ENCODE measurements around the gene UBE2I.

The UBE2I gene

DNA sequence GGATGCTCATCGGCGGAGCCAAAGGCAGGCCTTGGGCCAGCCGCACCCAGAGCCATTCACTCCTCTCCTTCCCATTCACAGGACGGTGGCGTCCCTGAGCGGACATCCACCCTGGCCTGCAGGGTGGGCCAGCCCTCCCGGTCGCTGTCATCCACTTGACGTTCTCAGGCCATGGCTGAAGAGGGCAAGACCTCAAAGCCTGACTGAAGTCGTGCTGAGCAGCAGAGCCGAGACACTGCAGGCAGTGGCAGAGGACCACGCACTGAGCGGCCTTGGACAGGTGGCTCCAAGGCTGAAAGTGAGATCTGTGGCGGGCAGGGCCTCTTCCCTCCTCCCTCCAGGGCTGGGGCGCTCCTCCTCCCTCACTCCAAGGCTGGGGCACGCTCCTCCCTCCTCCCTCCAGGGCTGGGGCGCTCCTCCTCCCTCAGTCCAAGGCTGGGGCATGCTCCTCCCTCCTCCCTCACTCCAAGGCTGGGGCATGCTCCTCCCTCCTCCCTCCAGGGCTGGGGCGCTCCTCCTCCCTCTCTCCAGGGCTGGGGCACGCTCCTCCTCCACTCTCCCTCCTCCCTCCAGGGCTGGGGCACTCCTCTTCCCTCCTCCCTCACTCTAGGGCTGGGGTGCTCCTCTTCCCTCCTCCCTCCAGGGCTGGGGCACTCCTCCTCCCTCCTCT is 66.4 kb downstream of the UBE2I start:
- TF ChIP-seq, protein P1, sequence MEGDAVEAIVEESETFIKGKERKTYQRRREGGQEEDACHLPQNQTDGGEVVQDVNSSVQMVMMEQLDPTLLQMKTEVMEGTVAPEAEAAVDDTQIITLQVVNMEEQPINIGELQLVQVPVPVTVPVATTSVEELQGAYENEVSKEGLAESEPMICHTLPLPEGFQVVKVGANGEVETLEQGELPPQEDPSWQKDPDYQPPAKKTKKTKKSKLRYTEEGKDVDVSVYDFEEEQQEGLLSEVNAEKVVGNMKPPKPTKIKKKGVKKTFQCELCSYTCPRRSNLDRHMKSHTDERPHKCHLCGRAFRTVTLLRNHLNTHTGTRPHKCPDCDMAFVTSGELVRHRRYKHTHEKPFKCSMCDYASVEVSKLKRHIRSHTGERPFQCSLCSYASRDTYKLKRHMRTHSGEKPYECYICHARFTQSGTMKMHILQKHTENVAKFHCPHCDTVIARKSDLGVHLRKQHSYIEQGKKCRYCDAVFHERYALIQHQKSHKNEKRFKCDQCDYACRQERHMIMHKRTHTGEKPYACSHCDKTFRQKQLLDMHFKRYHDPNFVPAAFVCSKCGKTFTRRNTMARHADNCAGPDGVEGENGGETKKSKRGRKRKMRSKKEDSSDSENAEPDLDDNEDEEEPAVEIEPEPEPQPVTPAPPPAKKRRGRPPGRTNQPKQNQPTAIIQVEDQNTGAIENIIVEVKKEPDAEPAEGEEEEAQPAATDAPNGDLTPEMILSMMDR (IDR thresholded peaks at IDR 0.05; ENCODE audit: low read depth, low read length), result no peak
- no peak overlapping the region for H3K4me3 ChIP-seq (ENCODE audit: low read depth, low read length)
- H3K36me3 ChIP-seq, result no peaks in the 10 kb centered on the region; the same call in 1 of the 2 replicates
- DNase-seq, result no peak
- H3K9me3 ChIP-seq (ENCODE audit: severe bottlenecking), result no peaks in the 10 kb centered on the region
- H3K27ac ChIP-seq, result no peak overlapping the region
- H3K27me3 ChIP-seq (ENCODE audit: insufficient read depth, low read depth, severe bottlenecking), result no peaks in the 10 kb centered on the region
